B cell (primary cell): ENCODE data around the gene EXD2. TPM values are rescaled to one million over a fixed set of nuclear protein-coding genes. Genes with fewer than 3 reads are reported as not detected.

Source experiments
- ATAC-seq: fragments of 200-7000 bp; cut with Tn5 transposase; one replicate; pipeline ENCODE4 v1.10.0; 2021; ENCODE audit warnings: low read depth, mild to moderate bottlenecking, moderate number of reproducible peaks, moderate library complexity
- CTCF ChIA-PET: fragments of 350-600 bp; sonication (Branson Sonifier 250); formaldehyde crosslinking; loops from one replicate; lab custom pipeline; 2021; ENCODE audit warnings: antibody characterized with exemption, inconsistent platforms; lab: Charles Lee
- POLR2A ChIA-PET: fragments of 350-600 bp; sonication (Branson Sonifier 250); formaldehyde crosslinking; loops from one replicate; lab custom pipeline; 2021; ENCODE audit warnings: antibody characterized with exemption; lab: Charles Lee
- DNase-seq: peaks from one replicate; pipeline ENCODE4 v3.0.0; 2013
- H2AFZ ChIP-seq: 2 replicates; pipeline ENCODE4 v1.6.1; 2012; ENCODE audit warnings: mild to moderate bottlenecking, low read depth, low read length; ENCODE audit not compliant: insufficient read depth, poor library complexity, severe bottlenecking
- H3K27ac ChIP-seq, 2 donors: 1 replicate in 1 of 2; 2 replicates in 1 of 2; pipeline ENCODE4 v1.5.1; 2012 to 2013; ENCODE audit warnings: low read length in 2 of 2, mild to moderate bottlenecking in 2 of 2, moderate library complexity in 1 of 2
- H3K27me3 ChIP-seq, 4 experiments: fragments of 200-600 bp in 1 of 4; sonication (generic) in 1 of 4; replicated peaks in 1 of 4; 1 replicate in 2 of 4; 2 replicates in 2 of 4; pipeline versions ENCODE4 v1.6.1 to v1.7.0; 2013 to 2016; ENCODE audit warnings: low read length in 3 of 4, mild to moderate bottlenecking in 2 of 4, mixed read lengths in 1 of 4, moderate library complexity in 1 of 4; ENCODE audit not compliant: insufficient read depth in 4 of 4, control insufficient read depth in 3 of 4; ENCODE audit errors: control extremely low read depth in 1 of 4
- H3K36me3 ChIP-seq, 2 experiments: replicated peaks in 1 of 2; 1 replicate in 1 of 2; 2 replicates in 1 of 2; pipeline versions ENCODE4 v1.6.1 to v1.7.1; 2013; ENCODE audit warnings: low read length in 1 of 2; ENCODE audit not compliant: insufficient read depth in 2 of 2, control insufficient read depth in 1 of 2; ENCODE audit errors: control extremely low read depth in 1 of 2, extremely low read depth in 1 of 2
- H3K4me1 ChIP-seq, 2 donors: fragments of 200-600 bp in 1 of 2; sonication (generic) in 1 of 2; 1 replicate in 1 of 2; 2 replicates in 1 of 2; pipeline versions ENCODE4 v1.5.1 to v1.6.1; 2013 to 2017; ENCODE audit warnings: low read length in 2 of 2; ENCODE audit not compliant: control insufficient read depth in 2 of 2, insufficient read depth in 2 of 2
- H3K4me2 ChIP-seq: replicated peaks from 2 replicates; pipeline ENCODE3; 2012; ENCODE audit warnings: mild to moderate bottlenecking, low read depth, low read length; ENCODE audit not compliant: poor library complexity, severe bottlenecking
- H3K4me3 ChIP-seq, 5 experiments: fragments of 200-600 bp in 1 of 5; sonication (generic) in 1 of 5; 1 replicate in 3 of 5; 2 replicates in 2 of 5; pipeline versions ENCODE4 v1.5.1 to v1.7.0; 2011 to 2016; ENCODE audit warnings: low read length in 4 of 5, mild to moderate bottlenecking in 4 of 5, low read depth in 2 of 5, control low read depth in 1 of 5, moderate library complexity in 1 of 5; ENCODE audit not compliant: insufficient read depth in 1 of 5; ENCODE audit errors: control extremely low read depth in 1 of 5, extremely low read depth in 1 of 5
- H3K79me2 ChIP-seq: fragments of 200-600 bp; sonication (generic); one replicate; pipeline ENCODE4 v1.6.0; 2016; ENCODE audit warnings: low read length; ENCODE audit not compliant: control insufficient read depth, insufficient read depth
- H3K9ac ChIP-seq: fragments of 200-600 bp; sonication (generic); 2 replicates; pipeline ENCODE4 v1.6.1; 2017; ENCODE audit warnings: mild to moderate bottlenecking, low read length, moderate library complexity
- H3K9me3 ChIP-seq, 3 donors: one replicate each; pipeline versions ENCODE4 v1.6.1 to v1.7.1; 2013; ENCODE audit warnings: low read length in 2 of 3; ENCODE audit not compliant: control insufficient read depth in 2 of 3, insufficient read depth in 1 of 3; ENCODE audit errors: control extremely low read depth in 1 of 3
- H4K20me1 ChIP-seq: 2 replicates; pipeline ENCODE4 v1.6.0; 2012; ENCODE audit warnings: mild to moderate bottlenecking, low read length; ENCODE audit not compliant: insufficient read depth, control insufficient read depth, poor library complexity, severe bottlenecking
- H3K27ac Mint-ChIP-seq: one replicate; pipeline ENCODE4 v1.8.0; 2021; ENCODE audit warnings: mixed read lengths
- H3K27me3 Mint-ChIP-seq: one replicate; pipeline ENCODE4 v1.8.0; 2021; ENCODE audit warnings: mixed read lengths
- H3K4me1 Mint-ChIP-seq: one replicate; pipeline ENCODE4 v1.8.0; 2021; ENCODE audit warnings: mixed read lengths
- H3K4me3 Mint-ChIP-seq: one replicate; pipeline ENCODE4 v1.8.0; 2021; ENCODE audit warnings: mixed read lengths
- H3K9me3 Mint-ChIP-seq: one replicate; pipeline ENCODE4 v1.8.0; 2022; ENCODE audit warnings: mixed read lengths; ENCODE audit not compliant: insufficient read depth
- EZH2 ChIP-seq: IDR thresholded peaks from 2 replicates; pipeline ENCODE4 v1.6.1; 2012; ENCODE audit warnings: borderline replicate concordance, low read depth, mild to moderate bottlenecking, moderate library complexity, low read length; ENCODE audit not compliant: insufficient read depth, poor library complexity, severe bottlenecking
- WGBS: methylation state at CpG from one replicate; pipeline ENCODE4 v1.1.5; 2013; ENCODE audit warnings: missing lambda C conversion rate; ENCODE audit not compliant: insufficient coverage; 5-methylcytosine and 5-hydroxymethylcytosine counted together
- intact Hi-C: fragments of 100-400 bp; cut with micrococcal nuclease; formaldehyde crosslinking; loops from one replicate; pipeline ENCODE4 v1.10.0; 2022
- polyA plus RNA-seq: library from polyadenylated mRNA; depleted of rRNA; stranded (reverse); fragments of >200 nt; gene quantifications from 2 replicates; pipeline ENCODE4 v1.2.3, GENCODE V29; 2012
- total RNA-seq, 2 donors: library from RNA; stranded (reverse); fragments of 120-200 nt in 1 of 2; gene quantifications; 1 replicate in 1 of 2; 2 replicates in 1 of 2; pipeline versions ENCODE4 v1.2.3 to v1.2.4, GENCODE V29; 2013 to 2022
- TF ChIP-seq, protein P1 (sequence below): fragments of 200-600 bp; IDR thresholded peaks from one replicate; pipeline ENCODE4 v1.8.0; 2022; ENCODE audit warnings: antibody characterized with exemption, mild to moderate bottlenecking

Gene EXD2
- total and polyA plus RNA-seq, 2 donors (not counting 1 experiment from before 2014, with no cell fraction given) = 3.6 to 10.0 TPM

DNA sequence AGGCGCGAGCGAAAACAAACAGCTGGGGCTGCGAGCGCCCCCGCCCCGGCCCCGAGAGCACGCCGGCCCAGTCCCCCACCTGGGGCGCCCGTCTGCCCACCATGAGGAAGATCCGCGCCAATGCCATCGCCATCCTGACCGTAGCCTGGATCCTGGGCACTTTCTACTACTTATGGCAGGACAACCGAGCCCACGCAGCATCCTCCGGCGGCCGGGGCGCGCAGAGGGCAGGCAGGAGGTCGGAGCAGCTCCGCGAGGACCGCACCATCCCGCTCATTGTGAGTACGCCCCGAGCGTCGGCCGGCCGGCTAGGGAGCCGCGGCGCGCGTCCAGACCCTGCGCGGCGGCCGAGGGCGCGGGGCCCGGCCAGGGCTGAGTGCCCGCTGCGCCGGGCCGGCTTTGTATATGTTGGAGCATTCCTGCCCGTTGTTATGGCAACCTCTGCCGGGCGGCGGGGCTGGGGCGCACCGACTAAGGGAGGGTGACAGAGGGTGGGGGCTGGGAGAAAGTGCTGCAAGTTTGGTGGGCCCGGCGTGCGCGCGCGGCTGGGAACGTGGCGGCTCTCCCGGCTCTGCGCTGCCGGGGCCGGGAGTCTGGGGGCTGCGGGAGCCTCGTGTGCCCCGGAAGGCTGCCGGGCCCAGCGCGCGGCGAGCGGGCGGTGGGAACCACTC is 69.0 kb downstream of the EXD2 start:
- H2AFZ ChIP-seq = peak overlapping the region; percentile 60
- H3K4me2 ChIP-seq = peak overlapping the region; percentile 81
- H3K9me3 ChIP-seq = no peaks in the 10 kb centered on the region
- no peaks in the 10 kb centered on the region for H3K9me3 Mint-ChIP-seq
- H3K9ac ChIP-seq = peak overlapping the region; percentile 51
- no peaks in the 10 kb centered on the region for H3K79me2 ChIP-seq
- WGBS = under 1% methylated on average over 78 of the region's 78 CpGs
- peak overlapping the region; percentile 73 for H3K4me3 Mint-ChIP-seq
- no peak overlapping the region for H3K27ac Mint-ChIP-seq
- no peaks in the 10 kb centered on the region for H4K20me1 ChIP-seq
- CTCF ChIA-PET = interaction anchor here (1.3 to 3.0 kb wide), 4 partner anchors 18 to 200 kb away, joined by 4 to 25 read pairs (median 10); no protein-coding TSS in a partner anchor
- peaks cover 59% of the 10 kb centered on the region for H3K27me3 Mint-ChIP-seq
- TF ChIP-seq EZH2 = no peak
- TF ChIP-seq, protein P1, sequence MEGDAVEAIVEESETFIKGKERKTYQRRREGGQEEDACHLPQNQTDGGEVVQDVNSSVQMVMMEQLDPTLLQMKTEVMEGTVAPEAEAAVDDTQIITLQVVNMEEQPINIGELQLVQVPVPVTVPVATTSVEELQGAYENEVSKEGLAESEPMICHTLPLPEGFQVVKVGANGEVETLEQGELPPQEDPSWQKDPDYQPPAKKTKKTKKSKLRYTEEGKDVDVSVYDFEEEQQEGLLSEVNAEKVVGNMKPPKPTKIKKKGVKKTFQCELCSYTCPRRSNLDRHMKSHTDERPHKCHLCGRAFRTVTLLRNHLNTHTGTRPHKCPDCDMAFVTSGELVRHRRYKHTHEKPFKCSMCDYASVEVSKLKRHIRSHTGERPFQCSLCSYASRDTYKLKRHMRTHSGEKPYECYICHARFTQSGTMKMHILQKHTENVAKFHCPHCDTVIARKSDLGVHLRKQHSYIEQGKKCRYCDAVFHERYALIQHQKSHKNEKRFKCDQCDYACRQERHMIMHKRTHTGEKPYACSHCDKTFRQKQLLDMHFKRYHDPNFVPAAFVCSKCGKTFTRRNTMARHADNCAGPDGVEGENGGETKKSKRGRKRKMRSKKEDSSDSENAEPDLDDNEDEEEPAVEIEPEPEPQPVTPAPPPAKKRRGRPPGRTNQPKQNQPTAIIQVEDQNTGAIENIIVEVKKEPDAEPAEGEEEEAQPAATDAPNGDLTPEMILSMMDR = no peak
- POLR2A ChIA-PET = no interaction called here
- peaks cover 0 to 71% (median 21%) of the 10 kb centered on the region in 4 experiments for H3K27me3 ChIP-seq
- no peaks in the 10 kb centered on the region for H3K36me3 ChIP-seq
- DNase-seq (peak; percentile 30), ATAC-seq (no peak)
- intact Hi-C loops = no loop called here
- H3K27ac ChIP-seq = no peak overlapping the region
- peak overlapping the region in 3 of 5 experiments; percentile 5 to 50 (median 25) for H3K4me3 ChIP-seq
- peaks cover 14% of the 10 kb centered on the region for H3K4me1 Mint-ChIP-seq
- peaks cover 12 to 24% of the 10 kb centered on the region in 2 donors for H3K4me1 ChIP-seq
